ENCODE results near the gene MYRF. TPM values are rescaled to one million over a fixed set of nuclear protein-coding genes. Genes with fewer than 3 reads are reported as not detected.

Gene MYRF
- total RNA-seq, 1 donor = 0.36 TPM

- TF ChIP-seq, protein P1, sequence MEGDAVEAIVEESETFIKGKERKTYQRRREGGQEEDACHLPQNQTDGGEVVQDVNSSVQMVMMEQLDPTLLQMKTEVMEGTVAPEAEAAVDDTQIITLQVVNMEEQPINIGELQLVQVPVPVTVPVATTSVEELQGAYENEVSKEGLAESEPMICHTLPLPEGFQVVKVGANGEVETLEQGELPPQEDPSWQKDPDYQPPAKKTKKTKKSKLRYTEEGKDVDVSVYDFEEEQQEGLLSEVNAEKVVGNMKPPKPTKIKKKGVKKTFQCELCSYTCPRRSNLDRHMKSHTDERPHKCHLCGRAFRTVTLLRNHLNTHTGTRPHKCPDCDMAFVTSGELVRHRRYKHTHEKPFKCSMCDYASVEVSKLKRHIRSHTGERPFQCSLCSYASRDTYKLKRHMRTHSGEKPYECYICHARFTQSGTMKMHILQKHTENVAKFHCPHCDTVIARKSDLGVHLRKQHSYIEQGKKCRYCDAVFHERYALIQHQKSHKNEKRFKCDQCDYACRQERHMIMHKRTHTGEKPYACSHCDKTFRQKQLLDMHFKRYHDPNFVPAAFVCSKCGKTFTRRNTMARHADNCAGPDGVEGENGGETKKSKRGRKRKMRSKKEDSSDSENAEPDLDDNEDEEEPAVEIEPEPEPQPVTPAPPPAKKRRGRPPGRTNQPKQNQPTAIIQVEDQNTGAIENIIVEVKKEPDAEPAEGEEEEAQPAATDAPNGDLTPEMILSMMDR (IDR thresholded peaks at IDR 0.05; ENCODE audit: extremely low read depth, low read depth, low read length) = no peak
- Histone ChIP-seq H2AFZ (ENCODE audit: low read length) (no peak overlapping the region), H3K4me1 (ENCODE audit: insufficient read depth, low read length) (no peaks in the 10 kb centered on the region), H3K27ac (ENCODE audit: low read depth, low read length) (no peak overlapping the region), H3K9me3 (ENCODE audit: low read depth, low read length) (no peaks in the 10 kb centered on the region), H3K27me3 (ENCODE audit: insufficient read depth, low read length) (peaks cover 2% of the 10 kb centered on the region), H3K4me2 (ENCODE audit: insufficient read depth, low read length) (no peak overlapping the region), H3K79me2 (ENCODE audit: insufficient read depth, low read length) (no peaks in the 10 kb centered on the region), H3K36me3 (ENCODE audit: insufficient read depth, low read length) (no peaks in the 10 kb centered on the region), H4K20me1 (ENCODE audit: insufficient read depth, low read length) (no peaks in the 10 kb centered on the region), H3K4me3 (ENCODE audit: insufficient read depth, low read length) (no peak overlapping the region)
- no peak for DNase-seq (ENCODE audit: insufficient read length, low spot score, missing footprints)
Measured at GRCh38 chr11:61764606-61765260, 12.3 kb downstream of the MYRF start.

DNA sequence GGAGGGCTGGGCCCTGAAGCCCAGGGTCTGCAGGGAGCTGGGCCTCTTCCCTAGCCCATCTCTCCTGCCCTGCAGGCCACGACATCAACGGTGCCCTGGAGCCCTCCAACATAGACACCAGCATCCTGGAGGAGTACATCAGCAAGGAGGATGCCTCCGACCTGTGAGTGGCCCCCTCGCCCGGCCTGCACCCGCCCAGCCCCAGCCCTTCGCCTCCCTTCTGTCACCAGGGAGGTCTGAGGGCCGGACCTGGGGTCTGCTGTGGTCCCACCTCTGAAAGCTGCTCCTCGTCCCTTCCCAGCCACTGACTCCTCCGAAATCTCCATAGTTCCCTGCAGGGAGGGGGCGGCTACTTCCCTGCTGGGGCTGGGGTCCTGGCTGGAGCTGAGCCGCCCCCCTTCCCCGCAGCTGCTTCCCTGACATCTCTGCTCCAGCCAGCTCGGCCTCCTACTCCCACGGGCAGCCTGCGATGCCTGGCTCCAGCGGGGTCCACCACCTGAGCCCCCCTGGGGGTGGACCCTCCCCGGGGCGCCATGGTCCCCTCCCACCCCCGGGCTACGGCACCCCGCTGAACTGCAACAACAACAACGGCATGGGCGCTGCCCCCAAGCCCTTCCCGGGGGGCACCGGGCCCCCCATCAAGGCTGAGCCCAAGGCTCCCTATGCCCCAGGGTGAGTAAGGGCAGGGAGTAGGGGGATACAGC, 13.3 kb downstream of the MYRF start:
- DNase-seq (ENCODE audit: insufficient read length, low spot score, missing footprints) = no peak
- Histone ChIP-seq H3K4me3 (ENCODE audit: insufficient read depth, low read length) (no peak overlapping the region), H2AFZ (ENCODE audit: low read length) (no peak overlapping the region), H3K36me3 (ENCODE audit: insufficient read depth, low read length) (no peaks in the 10 kb centered on the region), H3K27me3 (ENCODE audit: insufficient read depth, low read length) (peaks cover 2% of the 10 kb centered on the region), H3K9me3 (ENCODE audit: low read depth, low read length) (no peaks in the 10 kb centered on the region), H3K4me1 (ENCODE audit: insufficient read depth, low read length) (no peaks in the 10 kb centered on the region), H4K20me1 (ENCODE audit: insufficient read depth, low read length) (no peaks in the 10 kb centered on the region), H3K79me2 (ENCODE audit: insufficient read depth, low read length) (no peaks in the 10 kb centered on the region), H3K27ac (ENCODE audit: low read depth, low read length) (no peak overlapping the region), H3K4me2 (ENCODE audit: insufficient read depth, low read length) (no peak overlapping the region)
- TF ChIP-seq, protein P1 (IDR thresholded peaks at IDR 0.05; ENCODE audit: extremely low read depth, low read depth, low read length) = no peak

DNA sequence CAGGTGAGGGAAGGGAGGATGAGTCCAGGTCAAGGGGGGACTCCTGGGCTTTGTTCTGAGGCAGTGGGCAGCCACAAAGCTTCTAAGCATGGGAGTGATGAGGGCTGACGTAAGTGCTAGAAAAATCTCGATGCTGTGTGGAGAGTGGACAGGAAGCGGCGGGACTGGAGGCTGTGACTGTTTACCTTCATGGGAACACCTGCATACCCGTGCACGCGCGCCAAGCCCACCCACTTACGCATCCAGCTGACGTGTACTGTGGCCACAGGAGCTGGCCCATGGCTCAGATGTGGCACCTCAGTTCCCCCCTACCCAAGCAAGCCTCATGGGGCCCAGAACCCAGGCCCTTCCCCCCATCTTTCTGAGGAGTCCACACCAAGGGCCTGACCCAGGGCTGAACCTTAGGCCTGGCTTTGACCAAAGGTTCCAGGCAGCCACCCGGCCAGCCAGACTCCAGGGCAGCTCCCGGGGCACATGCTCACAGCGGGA, 14.0 kb downstream of the MYRF start:
- Histone ChIP-seq H2AFZ (ENCODE audit: low read length) (no peak overlapping the region), H3K4me3 (ENCODE audit: insufficient read depth, low read length) (no peak overlapping the region), H3K27ac (ENCODE audit: low read depth, low read length) (no peak overlapping the region), H3K4me1 (ENCODE audit: insufficient read depth, low read length) (no peaks in the 10 kb centered on the region), H3K4me2 (ENCODE audit: insufficient read depth, low read length) (no peak overlapping the region), H3K9me3 (ENCODE audit: low read depth, low read length) (no peaks in the 10 kb centered on the region), H3K27me3 (ENCODE audit: insufficient read depth, low read length) (peaks cover 2% of the 10 kb centered on the region), H3K79me2 (ENCODE audit: insufficient read depth, low read length) (no peaks in the 10 kb centered on the region), H3K36me3 (ENCODE audit: insufficient read depth, low read length) (no peaks in the 10 kb centered on the region), H4K20me1 (ENCODE audit: insufficient read depth, low read length) (no peaks in the 10 kb centered on the region)
- TF ChIP-seq, protein P1 (IDR thresholded peaks at IDR 0.05; ENCODE audit: extremely low read depth, low read depth, low read length) = no peak
- no peak for DNase-seq (ENCODE audit: insufficient read length, low spot score, missing footprints)

- H3K4me3 ChIP-seq (ENCODE audit: insufficient read depth, low read length) = no peak overlapping the region
- H3K4me2 ChIP-seq (ENCODE audit: insufficient read depth, low read length) = no peak overlapping the region
- H3K27ac ChIP-seq (ENCODE audit: low read depth, low read length) = no peak overlapping the region
- H2AFZ ChIP-seq (ENCODE audit: low read length) = no peak overlapping the region
- H3K79me2 ChIP-seq (ENCODE audit: insufficient read depth, low read length) = no peaks in the 10 kb centered on the region
- DNase-seq (ENCODE audit: insufficient read length, low spot score, missing footprints) = no peak
- TF ChIP-seq, protein P1 (IDR thresholded peaks at IDR 0.05; ENCODE audit: extremely low read depth, low read depth, low read length) = no peak
- no peaks in the 10 kb centered on the region for H3K4me1 ChIP-seq (ENCODE audit: insufficient read depth, low read length)
- H3K27me3 ChIP-seq (ENCODE audit: insufficient read depth, low read length) = no peaks in the 10 kb centered on the region
- no peaks in the 10 kb centered on the region for H3K9me3 ChIP-seq (ENCODE audit: low read depth, low read length)
- H4K20me1 ChIP-seq (ENCODE audit: insufficient read depth, low read length) = no peaks in the 10 kb centered on the region
- H3K36me3 ChIP-seq (ENCODE audit: insufficient read depth, low read length) = no peaks in the 10 kb centered on the region
Measured at GRCh38 chr11:61768376-61769076, 16.1 kb downstream of the MYRF start.

All from osteoblast (primary cell).